GM21367 (cell line): ENCODE measurements around the gene CCNL2.
"Not testable (repeated sequence)": the region's sequence is repeated elsewhere in the genome, so short reads cannot be mapped to it uniquely, and the experiment has no call there.

Experiments used
- ATAC-seq: cut with Tn5 transposase; IDR thresholded peaks from one replicate; pipeline ENCODE4 v1.9.1; 2021; ENCODE audit not compliant: unreplicated experiment

Gene CCNL2

GRCh38 chr1:1419813-1420653 is 20.9 kb upstream of the CCNL2 start:
- ATAC-seq, result no peak

- no peak for ATAC-seq
Measured at GRCh38 chr1:1419363-1419812, 20.3 kb upstream of the CCNL2 start.

- no peak for ATAC-seq
Measured at GRCh38 chr1:1418464-1419362, 19.6 kb upstream of the CCNL2 start.

- ATAC-seq, result not testable (repeated sequence)
Measured at GRCh38 chr1:1417825-1418463, 18.8 kb upstream of the CCNL2 start.

GRCh38 chr1:1417396-1417795 is 18.3 kb upstream of the CCNL2 start:
- not testable (repeated sequence) for ATAC-seq

GRCh38 chr1:1415751-1416150 is 16.6 kb upstream of the CCNL2 start:
- no peak for ATAC-seq

GRCh38 chr1:1412311-1412902 is 13.3 kb upstream of the CCNL2 start:
- not testable (repeated sequence) for ATAC-seq

- no peak for ATAC-seq
Measured at GRCh38 chr1:1411626-1412025, 12.5 kb upstream of the CCNL2 start.

- ATAC-seq, result not testable (repeated sequence)
Measured at GRCh38 chr1:1410238-1410637, 11.1 kb upstream of the CCNL2 start.

- ATAC-seq, result peak; percentile 5
Measured at GRCh38 chr1:1407636-1408318, 8.6 kb upstream of the CCNL2 start.

- peak; percentile 82 for ATAC-seq
Measured at GRCh38 chr1:1406821-1407635, 7.9 kb upstream of the CCNL2 start, which contains the start of gene MRPL20. TSS of gene MRPL20 (minus strand) at chr1:1407293. CDS start at chr1:1407217, 76 bp downstream.

- ATAC-seq, result no peak
Measured at GRCh38 chr1:1406101-1406820, 7.1 kb upstream of the CCNL2 start.

- ATAC-seq, result no peak
Measured at GRCh38 chr1:1403653-1404052, 4.5 kb upstream of the CCNL2 start.

- not testable (repeated sequence) for ATAC-seq
Measured at GRCh38 chr1:1402901-1403392, 3.8 kb upstream of the CCNL2 start.

GRCh38 chr1:1402072-1402900 is 3.2 kb upstream of the CCNL2 start:
- no peak for ATAC-seq

GRCh38 chr1:1401457-1402010 is 2.4 kb upstream of the CCNL2 start:
- ATAC-seq, result no peak
